Liver (tissue), 9 donors: ENCODE results near the gene UPF3A. TPM values are rescaled to one million over a fixed set of nuclear protein-coding genes. Genes with fewer than 3 reads are reported as not detected.

ENCODE experiments used
- DNase-seq: peaks from one replicate; pipeline ENCODE4 v3.0.0-alpha.2; 2017; ENCODE audit warnings: low spot score
- H3K27ac ChIP-seq, 2 donors: one replicate each; pipeline ENCODE4 v1.7.0; 2013; ENCODE audit warnings: inconsistent platforms in 2 of 2, low read length in 2 of 2, control low read depth in 1 of 2, low read depth in 1 of 2, mild to moderate bottlenecking in 1 of 2
- H3K27me3 ChIP-seq, 4 donors: one replicate each; pipeline versions ENCODE4 v1.6.1 to v1.7.0; 2013; ENCODE audit warnings: low read length in 3 of 4, inconsistent platforms in 1 of 4, mild to moderate bottlenecking in 1 of 4, moderate library complexity in 1 of 4; ENCODE audit not compliant: control insufficient read depth in 4 of 4, insufficient read depth in 4 of 4
- H3K36me3 ChIP-seq, 4 donors: one replicate each; pipeline versions ENCODE4 v1.6.1 to v1.7.0; 2013; ENCODE audit warnings: low read length in 3 of 4, mild to moderate bottlenecking in 3 of 4, low read depth in 1 of 4, moderate library complexity in 1 of 4; ENCODE audit not compliant: control insufficient read depth in 4 of 4, insufficient read depth in 3 of 4
- H3K4me1 ChIP-seq, 4 donors: one replicate each; pipeline versions ENCODE4 v1.6.1 to v1.7.0; 2013; ENCODE audit warnings: low read length in 3 of 4, mild to moderate bottlenecking in 3 of 4, moderate library complexity in 1 of 4; ENCODE audit not compliant: control insufficient read depth in 4 of 4, insufficient read depth in 4 of 4
- H3K4me3 ChIP-seq, 3 donors: one replicate each; pipeline versions ENCODE4 v1.6.1 to v1.7.0; 2013; ENCODE audit warnings: low read length in 3 of 3, control low read depth in 1 of 3, low read depth in 1 of 3, mild to moderate bottlenecking in 1 of 3
- H3K9ac ChIP-seq, 2 donors: one replicate each; pipeline ENCODE4 v1.7.0; 2013; ENCODE audit warnings: low read length in 2 of 2, mild to moderate bottlenecking in 2 of 2, moderate library complexity in 2 of 2, control low read depth in 1 of 2, low read depth in 1 of 2
- H3K9me3 ChIP-seq, 4 donors: one replicate each; pipeline versions ENCODE4 v1.6.1 to v1.7.0; 2013; ENCODE audit warnings: low read length in 3 of 4; ENCODE audit not compliant: control insufficient read depth in 4 of 4
- ATF3 ChIP-seq: IDR thresholded peaks from 2 replicates; pipeline ENCODE4 v1.6.1; 2016; ENCODE audit warnings: antibody characterized with exemption
- EGR1 ChIP-seq, 2 donors: IDR thresholded peaks; 2 replicates each; pipeline ENCODE4 v1.6.1; 2016 to 2018; ENCODE audit warnings: antibody characterized with exemption in 2 of 2, low read depth in 2 of 2
- FOXA1 ChIP-seq: IDR thresholded peaks from 2 replicates; pipeline ENCODE4 v1.6.1; 2016; ENCODE audit warnings: antibody characterized with exemption
- FOXA2 ChIP-seq: IDR thresholded peaks from 2 replicates; pipeline ENCODE4 v1.6.1; 2016; ENCODE audit warnings: antibody characterized with exemption
- GABPA ChIP-seq, 2 donors: IDR thresholded peaks in 1 of 2; conservative IDR thresholded peaks in 1 of 2; 2 replicates each; pipeline ENCODE4 v1.6.1; 2016; ENCODE audit warnings: antibody characterized with exemption in 2 of 2, mild to moderate bottlenecking in 1 of 2, moderate library complexity in 1 of 2
- HNF4A ChIP-seq, 2 donors: conservative IDR thresholded peaks; 2 replicates each; pipeline ENCODE4 v1.6.1; 2016; ENCODE audit warnings: antibody characterized with exemption in 2 of 2, mild to moderate bottlenecking in 2 of 2
- HNF4G ChIP-seq: IDR thresholded peaks from 2 replicates; pipeline ENCODE4 v1.6.1; 2016; ENCODE audit warnings: antibody characterized with exemption
- JUND ChIP-seq, 2 donors: IDR thresholded peaks; 2 replicates each; pipeline ENCODE4 v1.6.1; 2016; ENCODE audit warnings: antibody characterized with exemption in 2 of 2
- MAX ChIP-seq: IDR thresholded peaks from 2 replicates; pipeline ENCODE4 v1.6.1; 2016; ENCODE audit warnings: antibody characterized with exemption
- NR2F2 ChIP-seq: IDR thresholded peaks from 2 replicates; pipeline ENCODE4 v1.6.1; 2016; ENCODE audit warnings: antibody characterized with exemption
- RAD21 ChIP-seq, 2 donors: IDR thresholded peaks; 2 replicates each; pipeline ENCODE4 v1.6.1; 2016; ENCODE audit warnings: antibody characterized with exemption in 2 of 2, mild to moderate bottlenecking in 2 of 2
- RXRA ChIP-seq, 2 donors: IDR thresholded peaks; 2 replicates each; pipeline ENCODE4 v1.6.1; 2017 to 2018; ENCODE audit warnings: antibody characterized with exemption in 2 of 2, mild to moderate bottlenecking in 1 of 2
- SP1 ChIP-seq: IDR thresholded peaks from 2 replicates; pipeline ENCODE4 v1.6.1; 2018; ENCODE audit warnings: antibody characterized with exemption, mild to moderate bottlenecking
- TAF1 ChIP-seq: conservative IDR thresholded peaks from 2 replicates; pipeline ENCODE4 v1.6.1; 2016; ENCODE audit warnings: antibody characterized with exemption, mild to moderate bottlenecking
- YY1 ChIP-seq: IDR thresholded peaks from 2 replicates; pipeline ENCODE4 v1.6.1; 2016; ENCODE audit warnings: antibody characterized with exemption, mild to moderate bottlenecking
- WGBS: extraction: QIAGEN DNeasy Blood & Tissue Kit; methylation state at CpG from one replicate; pipeline ENCODE4 v1.1.7; 2013; 5-methylcytosine and 5-hydroxymethylcytosine counted together
- polyA plus RNA-seq, 2 donors: library from polyadenylated mRNA; stranded (reverse) in 1 of 2; unstranded in 1 of 2; fragments of 200-250 nt in 1 of 2; fragments of >200 nt in 1 of 2; fragmentation: Nextera tagmentation in 1 of 2; extraction: Ambion mirVana in 1 of 2; gene quantifications; one replicate each; pipeline versions ENCODE4 v1.2.1 to v1.2.3, GENCODE V29; 2013 to 2015
- total RNA-seq, 2 donors: library from RNA; depleted of rRNA; stranded (reverse); fragments of >200 nt; gene quantifications; one replicate each; pipeline ENCODE4 v1.2.3, GENCODE V29; 2014
- TF ChIP-seq, protein P1 (sequence below): fragments of 150-350 bp; IDR thresholded peaks from 2 replicates; pipeline ENCODE4 v1.5.1; 2017; ENCODE audit warnings: improper control_type of control experiment, low read depth, low read length; ENCODE audit not compliant: missing input control
- TF ChIP-seq, protein P2 (sequence below): IDR thresholded peaks from 2 replicates; pipeline ENCODE4 v1.6.1; 2016; ENCODE audit warnings: antibody characterized with exemption, mild to moderate bottlenecking
- TF ChIP-seq, protein P3 (sequence below): IDR thresholded peaks from 2 replicates; pipeline ENCODE4 v1.6.1; 2016; ENCODE audit warnings: antibody characterized with exemption
- donor health status: healthy.
- donor health status: healthy.
- donor health status: healthy.
- donor health status: healthy.
- donor health status: healthy.

The UPF3A gene
- total and polyA plus RNA-seq, 4 donors = 11.0 to 26.5 (median 17.2) TPM

- Histone ChIP-seq H3K4me1 (no peaks in the 10 kb centered on the region), H3K27ac (no peak overlapping the region), H3K36me3 (peaks cover 17 to 74% (median 69%) of the 10 kb centered on the region in 4 donors), H3K9me3 (no peaks in the 10 kb centered on the region), H3K27me3 (no peaks in the 10 kb centered on the region), H3K9ac (no peak overlapping the region), H3K4me3 (no peak overlapping the region)
- no peak for TF ChIP-seq SP1
- TF ChIP-seq HNF4A (conservative IDR thresholded peaks at IDR 0.05) = no peak
- TF ChIP-seq, protein P1, sequence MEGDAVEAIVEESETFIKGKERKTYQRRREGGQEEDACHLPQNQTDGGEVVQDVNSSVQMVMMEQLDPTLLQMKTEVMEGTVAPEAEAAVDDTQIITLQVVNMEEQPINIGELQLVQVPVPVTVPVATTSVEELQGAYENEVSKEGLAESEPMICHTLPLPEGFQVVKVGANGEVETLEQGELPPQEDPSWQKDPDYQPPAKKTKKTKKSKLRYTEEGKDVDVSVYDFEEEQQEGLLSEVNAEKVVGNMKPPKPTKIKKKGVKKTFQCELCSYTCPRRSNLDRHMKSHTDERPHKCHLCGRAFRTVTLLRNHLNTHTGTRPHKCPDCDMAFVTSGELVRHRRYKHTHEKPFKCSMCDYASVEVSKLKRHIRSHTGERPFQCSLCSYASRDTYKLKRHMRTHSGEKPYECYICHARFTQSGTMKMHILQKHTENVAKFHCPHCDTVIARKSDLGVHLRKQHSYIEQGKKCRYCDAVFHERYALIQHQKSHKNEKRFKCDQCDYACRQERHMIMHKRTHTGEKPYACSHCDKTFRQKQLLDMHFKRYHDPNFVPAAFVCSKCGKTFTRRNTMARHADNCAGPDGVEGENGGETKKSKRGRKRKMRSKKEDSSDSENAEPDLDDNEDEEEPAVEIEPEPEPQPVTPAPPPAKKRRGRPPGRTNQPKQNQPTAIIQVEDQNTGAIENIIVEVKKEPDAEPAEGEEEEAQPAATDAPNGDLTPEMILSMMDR = no peak
- TF ChIP-seq FOXA2 = no peak
- TF ChIP-seq, protein P2, sequence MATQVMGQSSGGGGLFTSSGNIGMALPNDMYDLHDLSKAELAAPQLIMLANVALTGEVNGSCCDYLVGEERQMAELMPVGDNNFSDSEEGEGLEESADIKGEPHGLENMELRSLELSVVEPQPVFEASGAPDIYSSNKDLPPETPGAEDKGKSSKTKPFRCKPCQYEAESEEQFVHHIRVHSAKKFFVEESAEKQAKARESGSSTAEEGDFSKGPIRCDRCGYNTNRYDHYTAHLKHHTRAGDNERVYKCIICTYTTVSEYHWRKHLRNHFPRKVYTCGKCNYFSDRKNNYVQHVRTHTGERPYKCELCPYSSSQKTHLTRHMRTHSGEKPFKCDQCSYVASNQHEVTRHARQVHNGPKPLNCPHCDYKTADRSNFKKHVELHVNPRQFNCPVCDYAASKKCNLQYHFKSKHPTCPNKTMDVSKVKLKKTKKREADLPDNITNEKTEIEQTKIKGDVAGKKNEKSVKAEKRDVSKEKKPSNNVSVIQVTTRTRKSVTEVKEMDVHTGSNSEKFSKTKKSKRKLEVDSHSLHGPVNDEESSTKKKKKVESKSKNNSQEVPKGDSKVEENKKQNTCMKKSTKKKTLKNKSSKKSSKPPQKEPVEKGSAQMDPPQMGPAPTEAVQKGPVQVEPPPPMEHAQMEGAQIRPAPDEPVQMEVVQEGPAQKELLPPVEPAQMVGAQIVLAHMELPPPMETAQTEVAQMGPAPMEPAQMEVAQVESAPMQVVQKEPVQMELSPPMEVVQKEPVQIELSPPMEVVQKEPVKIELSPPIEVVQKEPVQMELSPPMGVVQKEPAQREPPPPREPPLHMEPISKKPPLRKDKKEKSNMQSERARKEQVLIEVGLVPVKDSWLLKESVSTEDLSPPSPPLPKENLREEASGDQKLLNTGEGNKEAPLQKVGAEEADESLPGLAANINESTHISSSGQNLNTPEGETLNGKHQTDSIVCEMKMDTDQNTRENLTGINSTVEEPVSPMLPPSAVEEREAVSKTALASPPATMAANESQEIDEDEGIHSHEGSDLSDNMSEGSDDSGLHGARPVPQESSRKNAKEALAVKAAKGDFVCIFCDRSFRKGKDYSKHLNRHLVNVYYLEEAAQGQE = no peak
- TF ChIP-seq HNF4G = no peak
- TF ChIP-seq, protein P3, sequence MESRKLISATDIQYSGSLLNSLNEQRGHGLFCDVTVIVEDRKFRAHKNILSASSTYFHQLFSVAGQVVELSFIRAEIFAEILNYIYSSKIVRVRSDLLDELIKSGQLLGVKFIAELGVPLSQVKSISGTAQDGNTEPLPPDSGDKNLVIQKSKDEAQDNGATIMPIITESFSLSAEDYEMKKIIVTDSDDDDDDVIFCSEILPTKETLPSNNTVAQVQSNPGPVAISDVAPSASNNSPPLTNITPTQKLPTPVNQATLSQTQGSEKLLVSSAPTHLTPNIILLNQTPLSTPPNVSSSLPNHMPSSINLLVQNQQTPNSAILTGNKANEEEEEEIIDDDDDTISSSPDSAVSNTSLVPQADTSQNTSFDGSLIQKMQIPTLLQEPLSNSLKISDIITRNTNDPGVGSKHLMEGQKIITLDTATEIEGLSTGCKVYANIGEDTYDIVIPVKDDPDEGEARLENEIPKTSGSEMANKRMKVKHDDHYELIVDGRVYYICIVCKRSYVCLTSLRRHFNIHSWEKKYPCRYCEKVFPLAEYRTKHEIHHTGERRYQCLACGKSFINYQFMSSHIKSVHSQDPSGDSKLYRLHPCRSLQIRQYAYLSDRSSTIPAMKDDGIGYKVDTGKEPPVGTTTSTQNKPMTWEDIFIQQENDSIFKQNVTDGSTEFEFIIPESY = no peak
- no peak for TF ChIP-seq RAD21 (IDR thresholded peaks at IDR 0.05)
- no peak for TF ChIP-seq JUND (IDR thresholded peaks at IDR 0.05)
- TF ChIP-seq YY1 = no peak
- no peak for TF ChIP-seq NR2F2
- no peak for TF ChIP-seq ATF3
- no peak for TF ChIP-seq RXRA (IDR thresholded peaks at IDR 0.05)
- no peak for TF ChIP-seq MAX
- TF ChIP-seq EGR1 (IDR thresholded peaks at IDR 0.05; ENCODE audit: low read depth in 2 of 2) = no peak
- no peak for TF ChIP-seq FOXA1
- no peak for TF ChIP-seq TAF1
- no peak for TF ChIP-seq GABPA (IDR thresholded peaks at IDR 0.05 in 1 of 2, conservative IDR thresholded peaks at IDR 0.05 in 1 of 2)
- DNase-seq = no peak
- WGBS = 84% methylated on average over 8 of the region's 8 CpGs
These were observed 22.8 kb upstream of the UPF3A start for GRCh38 chr13:114258589-114258988.
